Keratinocyte (primary cell): ENCODE measurements around the gene HELT.

Experiments
- CTCF ChIP-seq, 3 experiments: IDR thresholded peaks in 1 of 3; conservative IDR thresholded peaks in 1 of 3; optimal IDR thresholded peaks in 1 of 3; 2 replicates in 2 of 3; 3 replicates in 1 of 3; pipeline versions ENCODE3 to v1.5.1; 2011; ENCODE audit warnings: low read length in 3 of 3, mild to moderate bottlenecking in 3 of 3, moderate library complexity in 2 of 3, control low read depth in 1 of 3, inconsistent platforms in 1 of 3; ENCODE audit not compliant: insufficient read depth in 2 of 3; ENCODE audit errors: extremely low read depth in 1 of 3
- EZH2 ChIP-seq: IDR thresholded peaks from one replicate; pipeline ENCODE4 v1.6.1; 2012; ENCODE audit warnings: inconsistent platforms, mild to moderate bottlenecking, low read length, moderate library complexity

GRCh38 chr4:184983672-184984356 lies 34.5 kb upstream of the HELT start:
- peak; percentile 22 to 58 (median 46) for TF ChIP-seq CTCF (optimal IDR thresholded peaks at IDR 0.05 in 1 of 3, IDR thresholded peaks at IDR 0.05 in 1 of 3, conservative IDR thresholded peaks at IDR 0.05 in 1 of 3; ENCODE audit: extremely low read depth in 1 of 3, insufficient read depth in 2 of 3, low read length in 3 of 3)
- TF ChIP-seq EZH2 = no peak
